ENCODE measurements around the gene CNIH4.

DNA sequence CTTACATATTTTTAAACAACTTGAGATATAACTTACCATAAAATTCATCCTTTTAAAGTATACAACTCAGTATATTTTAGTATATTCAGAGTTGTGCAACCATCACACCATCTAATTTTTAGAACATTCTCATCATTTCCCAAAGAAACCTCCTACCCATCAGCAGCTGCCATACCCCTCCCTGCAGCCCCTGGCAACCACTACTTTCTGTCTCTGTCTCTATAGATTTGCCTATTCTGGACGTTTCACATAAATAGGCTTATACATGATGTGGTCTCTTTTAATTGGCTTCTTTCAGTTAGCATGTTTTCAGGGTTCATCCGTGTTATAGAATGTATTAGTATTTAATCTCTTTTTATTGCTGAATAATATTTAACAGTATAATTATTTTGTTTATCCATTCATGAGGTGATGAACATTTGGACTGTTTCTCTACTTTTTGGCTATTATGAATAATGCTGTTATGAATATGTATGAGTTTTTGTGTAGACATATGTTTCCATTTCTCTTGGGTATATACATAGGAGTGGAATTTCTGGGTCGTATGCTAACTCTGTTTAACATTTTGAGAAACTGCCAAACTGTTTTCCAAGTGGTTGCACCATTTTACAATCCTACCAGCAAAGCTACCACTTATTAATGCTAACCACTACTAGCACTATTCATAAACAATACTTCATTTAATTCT is 48.4 kb downstream of the CNIH4 start:
- TF ChIP-seq, protein P1, sequence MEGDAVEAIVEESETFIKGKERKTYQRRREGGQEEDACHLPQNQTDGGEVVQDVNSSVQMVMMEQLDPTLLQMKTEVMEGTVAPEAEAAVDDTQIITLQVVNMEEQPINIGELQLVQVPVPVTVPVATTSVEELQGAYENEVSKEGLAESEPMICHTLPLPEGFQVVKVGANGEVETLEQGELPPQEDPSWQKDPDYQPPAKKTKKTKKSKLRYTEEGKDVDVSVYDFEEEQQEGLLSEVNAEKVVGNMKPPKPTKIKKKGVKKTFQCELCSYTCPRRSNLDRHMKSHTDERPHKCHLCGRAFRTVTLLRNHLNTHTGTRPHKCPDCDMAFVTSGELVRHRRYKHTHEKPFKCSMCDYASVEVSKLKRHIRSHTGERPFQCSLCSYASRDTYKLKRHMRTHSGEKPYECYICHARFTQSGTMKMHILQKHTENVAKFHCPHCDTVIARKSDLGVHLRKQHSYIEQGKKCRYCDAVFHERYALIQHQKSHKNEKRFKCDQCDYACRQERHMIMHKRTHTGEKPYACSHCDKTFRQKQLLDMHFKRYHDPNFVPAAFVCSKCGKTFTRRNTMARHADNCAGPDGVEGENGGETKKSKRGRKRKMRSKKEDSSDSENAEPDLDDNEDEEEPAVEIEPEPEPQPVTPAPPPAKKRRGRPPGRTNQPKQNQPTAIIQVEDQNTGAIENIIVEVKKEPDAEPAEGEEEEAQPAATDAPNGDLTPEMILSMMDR (IDR thresholded peaks at IDR 0.05; ENCODE audit: low read depth, low read length, missing input control) = no peak
- TF ChIP-seq, protein P2, sequence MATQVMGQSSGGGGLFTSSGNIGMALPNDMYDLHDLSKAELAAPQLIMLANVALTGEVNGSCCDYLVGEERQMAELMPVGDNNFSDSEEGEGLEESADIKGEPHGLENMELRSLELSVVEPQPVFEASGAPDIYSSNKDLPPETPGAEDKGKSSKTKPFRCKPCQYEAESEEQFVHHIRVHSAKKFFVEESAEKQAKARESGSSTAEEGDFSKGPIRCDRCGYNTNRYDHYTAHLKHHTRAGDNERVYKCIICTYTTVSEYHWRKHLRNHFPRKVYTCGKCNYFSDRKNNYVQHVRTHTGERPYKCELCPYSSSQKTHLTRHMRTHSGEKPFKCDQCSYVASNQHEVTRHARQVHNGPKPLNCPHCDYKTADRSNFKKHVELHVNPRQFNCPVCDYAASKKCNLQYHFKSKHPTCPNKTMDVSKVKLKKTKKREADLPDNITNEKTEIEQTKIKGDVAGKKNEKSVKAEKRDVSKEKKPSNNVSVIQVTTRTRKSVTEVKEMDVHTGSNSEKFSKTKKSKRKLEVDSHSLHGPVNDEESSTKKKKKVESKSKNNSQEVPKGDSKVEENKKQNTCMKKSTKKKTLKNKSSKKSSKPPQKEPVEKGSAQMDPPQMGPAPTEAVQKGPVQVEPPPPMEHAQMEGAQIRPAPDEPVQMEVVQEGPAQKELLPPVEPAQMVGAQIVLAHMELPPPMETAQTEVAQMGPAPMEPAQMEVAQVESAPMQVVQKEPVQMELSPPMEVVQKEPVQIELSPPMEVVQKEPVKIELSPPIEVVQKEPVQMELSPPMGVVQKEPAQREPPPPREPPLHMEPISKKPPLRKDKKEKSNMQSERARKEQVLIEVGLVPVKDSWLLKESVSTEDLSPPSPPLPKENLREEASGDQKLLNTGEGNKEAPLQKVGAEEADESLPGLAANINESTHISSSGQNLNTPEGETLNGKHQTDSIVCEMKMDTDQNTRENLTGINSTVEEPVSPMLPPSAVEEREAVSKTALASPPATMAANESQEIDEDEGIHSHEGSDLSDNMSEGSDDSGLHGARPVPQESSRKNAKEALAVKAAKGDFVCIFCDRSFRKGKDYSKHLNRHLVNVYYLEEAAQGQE (IDR thresholded peaks at IDR 0.05) = no peak
- TF ChIP-seq RAD21 (IDR thresholded peaks at IDR 0.05) (no peak), EGR1 (IDR thresholded peaks at IDR 0.05; ENCODE audit: low read depth in 2 of 2) (no peak)
- TF ChIP-seq, protein P3, sequence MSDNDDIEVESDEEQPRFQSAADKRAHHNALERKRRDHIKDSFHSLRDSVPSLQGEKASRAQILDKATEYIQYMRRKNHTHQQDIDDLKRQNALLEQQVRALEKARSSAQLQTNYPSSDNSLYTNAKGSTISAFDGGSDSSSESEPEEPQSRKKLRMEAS (IDR thresholded peaks at IDR 0.05) = no peak
